ENCODE measurements around the gene DLGAP3. TPM values are rescaled to one million over a fixed set of nuclear protein-coding genes. Genes with fewer than 3 reads are reported as not detected.

The DLGAP3 gene
- polyA plus RNA-seq, 1 donor (not counting 4 experiments of a cell fraction or from before 2014, with no cell fraction given): not detected

GRCh38 chr1:34916104-34916503, 13.3 kb downstream of the DLGAP3 start:
- dilution Hi-C loops (cut with MboI; ENCODE audit: extremely low pct_ligation_motif_present, low sequenced_read_pairs): no loop called here
- no peak for FAIRE-seq
- no peaks in the 10 kb centered on the region for H3K27me3 ChIP-seq (ENCODE audit: control insufficient read depth, extremely low read depth, insufficient read depth, low read length)
- no peak overlapping the region for H2AFZ ChIP-seq (ENCODE audit: control insufficient read depth, low read length)
- no peaks in the 10 kb centered on the region for H3K9me1 ChIP-seq (ENCODE audit: control insufficient read depth, extremely low read depth, insufficient read depth, low read length)
- no peak overlapping the region for H3K4me3 ChIP-seq (ENCODE audit: control insufficient read depth in 2 of 3, extremely low read depth in 1 of 3, insufficient read depth in 2 of 3, low read depth in 1 of 3, low read length in 3 of 3)
- H3K4me2 ChIP-seq (ENCODE audit: control insufficient read depth, extremely low read depth, insufficient read depth, low read depth, low read length): no peak overlapping the region
- no peak overlapping the region for H3K27ac ChIP-seq (ENCODE audit: control insufficient read depth, insufficient read depth, low read length)
- no peak for TF ChIP-seq CTCF (optimal IDR thresholded peaks at IDR 0.05 in 1 of 3, IDR thresholded peaks at IDR 0.05 in 1 of 3, conservative IDR thresholded peaks at IDR 0.05 in 1 of 3; ENCODE audit: extremely low read depth in 1 of 3, insufficient read depth in 2 of 3, low read length in 3 of 3)
- no peak for TF ChIP-seq EZH2 (IDR thresholded peaks at IDR 0.05; ENCODE audit: low read length)
- no peak overlapping the region for H3K9ac ChIP-seq (ENCODE audit: control insufficient read depth, extremely low read depth, insufficient read depth, low read length)
- H3K4me1 ChIP-seq (ENCODE audit: control insufficient read depth, extremely low read depth, insufficient read depth, low read length): no peaks in the 10 kb centered on the region
- no peaks in the 10 kb centered on the region for H3K79me2 ChIP-seq (ENCODE audit: control insufficient read depth, insufficient read depth, low read length)
- no peaks in the 10 kb centered on the region for H3K9me3 ChIP-seq (ENCODE audit: control insufficient read depth, low read depth, low read length)
- H4K20me1 ChIP-seq (ENCODE audit: control insufficient read depth, extremely low read depth, insufficient read depth, low read length): no peaks in the 10 kb centered on the region
- H3K36me3 ChIP-seq (ENCODE audit: control insufficient read depth in 2 of 2, extremely low read depth in 1 of 2, insufficient read depth in 2 of 2, low read length in 2 of 2): no peaks in the 10 kb centered on the region
- no peak for DNase-seq (ENCODE audit: low read depth, low spot score)

- Histone ChIP-seq H2AFZ (ENCODE audit: control insufficient read depth, low read length) (no peak overlapping the region), H3K9me1 (ENCODE audit: control insufficient read depth, extremely low read depth, insufficient read depth, low read length) (no peaks in the 10 kb centered on the region), H3K4me1 (ENCODE audit: control insufficient read depth, extremely low read depth, insufficient read depth, low read length) (no peaks in the 10 kb centered on the region), H3K4me2 (ENCODE audit: control insufficient read depth, extremely low read depth, insufficient read depth, low read depth, low read length) (no peak overlapping the region), H3K36me3 (ENCODE audit: control insufficient read depth in 2 of 2, extremely low read depth in 1 of 2, insufficient read depth in 2 of 2, low read length in 2 of 2) (no peaks in the 10 kb centered on the region), H4K20me1 (ENCODE audit: control insufficient read depth, extremely low read depth, insufficient read depth, low read length) (no peaks in the 10 kb centered on the region), H3K4me3 (ENCODE audit: control insufficient read depth in 2 of 3, extremely low read depth in 1 of 3, insufficient read depth in 2 of 3, low read depth in 1 of 3, low read length in 3 of 3) (no peak overlapping the region), H3K27me3 (ENCODE audit: control insufficient read depth, extremely low read depth, insufficient read depth, low read length) (no peaks in the 10 kb centered on the region), H3K9ac (ENCODE audit: control insufficient read depth, extremely low read depth, insufficient read depth, low read length) (no peak overlapping the region), H3K79me2 (ENCODE audit: control insufficient read depth, insufficient read depth, low read length) (no peaks in the 10 kb centered on the region), H3K9me3 (ENCODE audit: control insufficient read depth, low read depth, low read length) (no peaks in the 10 kb centered on the region), H3K27ac (ENCODE audit: control insufficient read depth, insufficient read depth, low read length) (no peak overlapping the region)
- DNase-seq (ENCODE audit: low read depth, low spot score) (no peak), FAIRE-seq (no peak)
- TF ChIP-seq CTCF (optimal IDR thresholded peaks at IDR 0.05 in 1 of 3, IDR thresholded peaks at IDR 0.05 in 1 of 3, conservative IDR thresholded peaks at IDR 0.05 in 1 of 3; ENCODE audit: extremely low read depth in 1 of 3, insufficient read depth in 2 of 3, low read length in 3 of 3): no peak
- no peak for TF ChIP-seq EZH2 (IDR thresholded peaks at IDR 0.05; ENCODE audit: low read length)
- dilution Hi-C loops (cut with MboI; ENCODE audit: extremely low pct_ligation_motif_present, low sequenced_read_pairs): no loop called here
These were observed 13.9 kb downstream of the DLGAP3 start for GRCh38 chr1:34915521-34915920.

Measured in keratinocyte (primary cell).